Activated T-helper 2 cell treated with anti-CD3 and anti-CD28 coated beads, Interferon-gamma antibody, Interleukin-2, Interleukin-4, amounts not matched to agents 10 μg/mL and 5 μg/mL and 100 μg/mL, durations not matched to agents 14 hours and 24 hours and 36 hours (primary cell): Measurements from ENCODE around the gene SFTA2. TPM values are rescaled to one million over a fixed set of nuclear protein-coding genes. Genes with fewer than 3 reads are reported as not detected.
"Not testable (repeated sequence)": the region's sequence is repeated elsewhere in the genome, so short reads cannot be mapped to it uniquely, and the experiment has no call there.

Source experiments
- DNase-seq: peaks from one replicate; pipeline ENCODE4 v3.0.0; 2021; ENCODE audit warnings: low spot score
- H3K27ac Mint-ChIP-seq: one replicate; pipeline ENCODE4 v1.8.0; 2021; ENCODE audit warnings: mixed read lengths
- H3K27me3 Mint-ChIP-seq: one replicate; pipeline ENCODE4 v1.8.0; 2021; ENCODE audit warnings: low read depth, mixed read lengths
- H3K36me3 Mint-ChIP-seq: one replicate; pipeline ENCODE4 v1.8.0; 2021; ENCODE audit warnings: low read depth, mixed read lengths
- H3K4me1 Mint-ChIP-seq: one replicate; pipeline ENCODE4 v1.8.0; 2021; ENCODE audit warnings: low read depth, mixed read lengths
- H3K4me3 Mint-ChIP-seq: one replicate; pipeline ENCODE4 v1.8.0; 2021; ENCODE audit warnings: low read depth, mild to moderate bottlenecking, moderate library complexity, mixed read lengths
- H3K9me3 Mint-ChIP-seq: one replicate; pipeline ENCODE4 v1.8.0; 2021; ENCODE audit warnings: mixed read lengths
- intact Hi-C: fragments of 100-400 bp; cut with micrococcal nuclease; formaldehyde crosslinking; loops from one replicate; pipeline ENCODE4 v1.15.1; 2023
- total RNA-seq: library from RNA; stranded (reverse); gene quantifications from 2 replicates; pipeline ENCODE4 v1.2.3, GENCODE V29; 2022

SFTA2 gene
- total RNA-seq, 1 donor from 2014 or later = not detected

DNA sequence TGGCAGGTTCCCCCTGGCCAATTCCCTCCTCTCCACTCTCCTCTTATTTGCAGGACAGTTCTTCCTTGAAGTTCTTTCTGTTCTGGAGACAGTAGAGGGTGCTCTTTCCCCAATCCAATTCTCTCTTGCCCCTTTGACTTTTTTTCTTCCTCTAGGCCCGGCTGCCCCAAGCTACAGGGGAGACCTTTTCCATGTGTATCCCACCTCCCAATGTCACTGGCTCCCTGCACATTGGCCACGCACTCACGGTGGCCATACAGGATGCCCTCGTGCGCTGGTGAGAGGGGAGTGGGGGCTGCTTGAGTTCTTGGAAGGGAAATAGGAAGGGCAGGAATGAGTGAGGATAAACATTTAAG lies 16.4 kb downstream of the SFTA2 start:
- DNase-seq = no peak
- H3K4me1 Mint-ChIP-seq = peaks cover 16% of the 10 kb centered on the region
- peak overlapping the region; percentile 28 for H3K27ac Mint-ChIP-seq
- H3K36me3 Mint-ChIP-seq = peaks cover 70% of the 10 kb centered on the region
- peak overlapping the region; percentile 97 for H3K4me3 Mint-ChIP-seq
- intact Hi-C loops = loop anchor here (2.0 kb wide), 2 partner anchors 163 to 171 kb away; no protein-coding TSS in a partner anchor
- H3K27me3 Mint-ChIP-seq = no peaks in the 10 kb centered on the region
- no peaks in the 10 kb centered on the region for H3K9me3 Mint-ChIP-seq

DNA sequence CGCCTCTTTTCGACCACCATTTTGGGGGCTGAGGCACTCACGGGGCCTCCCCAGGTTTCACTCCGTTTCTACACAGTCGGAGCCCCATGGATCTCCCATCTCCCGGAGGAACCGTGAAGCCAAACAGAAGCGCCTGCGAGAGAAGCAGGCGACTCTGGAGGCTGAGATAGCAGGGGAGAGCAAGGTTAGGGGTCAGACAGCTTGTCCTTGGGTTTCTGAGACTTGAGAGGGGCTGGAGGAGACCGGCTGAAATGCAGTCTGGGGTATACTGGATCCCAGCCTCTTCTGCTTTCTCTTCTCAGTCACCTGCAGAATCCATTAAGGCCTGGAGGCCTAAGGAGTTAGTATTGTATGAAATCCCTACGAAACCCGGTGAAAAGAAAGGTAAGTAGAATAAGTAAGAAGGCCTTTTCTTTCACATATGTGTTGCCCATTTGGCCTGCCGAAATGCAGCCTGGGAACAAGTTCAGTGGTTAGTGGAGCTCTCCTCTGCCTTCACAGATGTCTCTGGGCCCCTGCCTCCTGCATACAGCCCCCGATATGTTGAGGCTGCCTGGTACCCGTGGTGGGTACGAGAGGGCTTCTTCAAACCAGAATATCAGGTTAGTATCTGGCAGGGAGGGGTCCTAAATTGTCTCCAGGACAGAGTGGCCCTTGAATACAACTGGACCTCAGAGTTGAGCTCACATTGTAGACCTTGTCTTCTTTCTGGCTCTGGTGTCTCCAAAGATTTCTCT lies 16.9 kb downstream of the SFTA2 start:
- Mint-ChIP-seq H3K27me3 (no peaks in the 10 kb centered on the region), H3K9me3 (no peaks in the 10 kb centered on the region), H3K27ac (peak overlapping the region; percentile 88), H3K36me3 (peaks cover 68% of the 10 kb centered on the region), H3K4me1 (peaks cover 16% of the 10 kb centered on the region), H3K4me3 (peak overlapping the region; percentile 97)
- DNase-seq = no peak
- intact Hi-C loops = loop anchor here (2.0 kb wide), 2 partner anchors 164 to 172 kb away; no protein-coding TSS in a partner anchor

DNA sequence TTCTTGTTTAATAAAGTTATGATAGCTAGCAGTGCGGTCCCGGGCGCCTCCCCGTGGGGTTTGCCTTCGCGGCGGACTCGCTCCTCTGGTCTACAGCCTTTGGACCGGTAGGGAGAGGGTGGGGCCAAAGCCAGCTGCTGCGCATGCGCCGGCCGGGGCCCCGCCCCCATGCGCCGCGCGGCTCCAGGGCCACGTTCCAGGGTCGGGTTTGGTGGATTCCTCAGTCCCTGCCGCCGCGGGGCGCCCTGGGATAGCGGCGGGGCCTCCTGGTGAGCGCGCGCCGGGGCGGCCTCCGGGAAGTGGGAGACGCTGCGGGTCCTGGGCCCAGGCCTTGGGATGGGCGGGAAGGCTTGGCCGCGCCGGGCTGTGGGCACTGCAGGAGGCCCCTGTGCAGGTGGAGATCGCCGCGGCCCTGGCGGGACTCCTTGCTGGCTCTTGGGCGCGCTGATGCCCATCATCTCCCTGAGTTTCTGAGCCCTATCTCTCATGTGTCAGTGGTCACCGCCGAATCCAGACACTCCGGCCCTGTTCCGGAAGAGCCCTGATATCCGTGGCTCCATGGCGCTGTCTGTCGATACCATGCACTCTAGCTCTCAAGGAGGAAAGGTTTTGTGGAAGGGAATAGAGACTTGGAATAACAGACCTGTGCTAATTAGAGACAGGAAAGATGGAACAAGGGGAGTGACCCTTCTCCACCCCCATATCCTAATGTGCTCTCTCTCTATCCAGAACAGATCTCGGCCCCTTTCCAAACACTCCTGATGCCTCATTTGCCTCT lies 17.7 kb downstream of the SFTA2 start, which contains the start of gene VARS2:
VARS2 (plus strand) TSS at position 163 of the 778 bp plus-strand sequence; CDS start at position 762, 599 bp downstream.
- Mint-ChIP-seq H3K36me3 (peaks cover 65% of the 10 kb centered on the region), H3K27me3 (no peaks in the 10 kb centered on the region), H3K27ac (peak within 1 kb of the TSS; percentile 88), H3K4me1 (peaks cover 16% of the 10 kb centered on the region), H3K9me3 (no peaks in the 10 kb centered on the region), H3K4me3 (peak within 1 kb of the TSS; percentile 97)
- DNase-seq = peak; percentile 87
- intact Hi-C loops = loop anchor here (2.0 kb wide), 2 partner anchors 165 to 173 kb away; no protein-coding TSS in a partner anchor

DNA sequence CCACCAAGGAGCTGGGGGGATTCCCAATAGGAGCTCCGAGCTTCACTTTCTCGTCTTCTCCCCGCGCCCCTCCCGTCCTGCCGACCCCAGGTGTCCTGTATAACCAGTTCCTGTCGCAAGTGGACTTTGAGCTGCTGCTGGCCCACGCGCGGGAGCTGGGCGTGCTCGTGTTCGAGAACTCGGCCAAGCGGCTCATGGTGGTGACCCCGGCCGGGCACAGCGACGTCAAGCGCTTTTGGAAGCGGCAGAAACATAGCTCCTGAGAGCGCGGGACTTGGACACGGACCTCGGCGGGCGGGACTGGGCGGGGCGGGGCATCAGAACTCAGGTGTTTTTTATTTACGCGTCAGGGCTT lies 18.3 kb downstream of the SFTA2 start:
- H3K36me3 Mint-ChIP-seq = peaks cover 66% of the 10 kb centered on the region
- no peaks in the 10 kb centered on the region for H3K27me3 Mint-ChIP-seq
- H3K4me3 Mint-ChIP-seq = peak overlapping the region; percentile 97
- intact Hi-C loops = loop anchor here (2.0 kb wide), 2 partner anchors 165 to 173 kb away; no protein-coding TSS in a partner anchor
- peaks cover 20% of the 10 kb centered on the region for H3K4me1 Mint-ChIP-seq
- no peaks in the 10 kb centered on the region for H3K9me3 Mint-ChIP-seq
- no peak overlapping the region for H3K27ac Mint-ChIP-seq
- no peak for DNase-seq

DNA sequence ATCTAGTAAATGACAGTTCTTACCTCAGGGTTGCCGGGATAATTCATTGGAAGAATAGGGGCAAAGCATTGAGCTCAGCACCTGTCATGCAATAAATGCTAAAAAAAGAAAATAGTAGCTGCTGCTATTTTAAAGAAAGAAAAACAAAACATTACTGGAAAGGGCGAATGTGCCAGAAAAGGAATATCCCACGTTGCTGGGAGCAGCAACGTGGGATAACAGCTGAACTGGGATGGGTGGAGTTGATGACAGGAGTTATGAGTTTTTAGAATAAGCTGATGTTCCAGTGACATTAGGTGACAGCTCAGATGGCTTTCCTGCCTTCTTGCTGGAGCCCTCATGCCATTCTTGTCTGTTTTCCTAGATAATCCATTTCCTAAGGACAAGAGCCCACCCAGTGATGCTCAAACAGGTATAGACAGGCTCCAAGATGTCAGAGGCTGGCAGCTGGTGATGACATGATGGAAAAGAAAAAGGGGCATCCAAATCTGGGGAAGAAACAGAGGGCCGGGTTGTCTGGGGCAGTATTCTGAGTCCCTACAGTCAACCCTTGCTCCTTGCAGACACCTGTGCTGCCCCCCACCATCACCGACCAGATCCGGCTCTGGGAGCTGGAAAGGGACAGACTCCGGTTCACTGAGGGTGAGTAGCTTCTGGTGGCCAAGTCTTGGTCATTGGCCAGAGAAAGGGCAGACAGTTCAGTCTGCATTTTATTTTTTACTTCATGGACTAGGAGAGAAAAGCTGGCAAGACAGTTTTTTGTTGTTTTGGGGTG lies 19.0 kb downstream of the SFTA2 start:
- Mint-ChIP-seq H3K9me3 (no peaks in the 10 kb centered on the region), H3K4me1 (peaks cover 25% of the 10 kb centered on the region), H3K27ac (no peak overlapping the region), H3K36me3 (peaks cover 62% of the 10 kb centered on the region), H3K27me3 (no peaks in the 10 kb centered on the region), H3K4me3 (peak overlapping the region; percentile 97)
- intact Hi-C loops = no loop called here
- no peak for DNase-seq

DNA sequence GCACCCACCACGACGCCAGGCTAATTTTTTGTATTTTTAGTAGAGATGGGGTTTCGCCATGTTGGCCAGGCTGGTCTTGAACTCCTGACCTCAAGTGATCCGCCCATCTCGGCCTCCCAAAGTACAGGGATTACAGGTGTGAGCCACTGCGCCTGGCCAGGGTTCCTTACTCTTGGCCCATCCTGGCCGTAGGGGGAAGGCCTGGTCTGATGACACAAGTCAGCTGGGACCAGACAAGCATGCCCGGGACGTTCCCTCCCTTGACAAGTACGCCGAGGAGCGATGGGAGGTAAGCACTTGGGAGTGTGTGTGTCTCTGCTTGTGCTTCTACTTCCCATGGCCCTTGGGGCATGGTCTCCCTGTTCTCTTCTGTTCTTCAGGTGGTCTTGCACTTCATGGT lies 21.5 kb downstream of the SFTA2 start:
- H3K9me3 Mint-ChIP-seq, H3K27ac Mint-ChIP-seq, H3K4me3 Mint-ChIP-seq, DNase-seq, intact Hi-C loops, H3K27me3 Mint-ChIP-seq: not testable (repeated sequence)
- peaks cover 18% of the 10 kb centered on the region for H3K4me1 Mint-ChIP-seq
- H3K36me3 Mint-ChIP-seq = peaks cover 47% of the 10 kb centered on the region

DNA sequence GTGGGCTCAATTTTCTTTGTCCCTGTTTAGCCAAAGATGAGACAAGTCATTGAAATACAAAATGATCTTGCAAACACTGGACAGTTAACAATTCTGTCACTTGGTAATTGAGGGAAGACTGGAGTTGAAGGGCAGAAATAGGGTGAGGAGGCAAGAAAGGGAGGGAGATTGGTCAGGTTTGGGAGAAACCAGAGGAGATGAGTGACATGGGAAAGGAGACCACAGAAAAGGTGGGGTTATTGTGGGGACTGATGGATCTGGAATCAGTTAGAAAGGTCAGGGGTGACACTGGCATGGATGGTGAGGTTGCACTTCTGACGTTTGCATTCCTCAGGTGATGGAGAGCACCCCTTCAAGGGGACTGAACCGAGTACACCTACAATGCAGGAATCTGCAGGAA lies 23.3 kb downstream of the SFTA2 start:
- Mint-ChIP-seq H3K27me3 (no peaks in the 10 kb centered on the region), H3K4me1 (peaks cover 17% of the 10 kb centered on the region), H3K4me3 (peak overlapping the region; percentile 99), H3K27ac (peak overlapping the region; percentile 81), H3K9me3 (no peaks in the 10 kb centered on the region), H3K36me3 (peaks cover 42% of the 10 kb centered on the region)
- intact Hi-C loops = no loop called here
- no peak for DNase-seq

DNA sequence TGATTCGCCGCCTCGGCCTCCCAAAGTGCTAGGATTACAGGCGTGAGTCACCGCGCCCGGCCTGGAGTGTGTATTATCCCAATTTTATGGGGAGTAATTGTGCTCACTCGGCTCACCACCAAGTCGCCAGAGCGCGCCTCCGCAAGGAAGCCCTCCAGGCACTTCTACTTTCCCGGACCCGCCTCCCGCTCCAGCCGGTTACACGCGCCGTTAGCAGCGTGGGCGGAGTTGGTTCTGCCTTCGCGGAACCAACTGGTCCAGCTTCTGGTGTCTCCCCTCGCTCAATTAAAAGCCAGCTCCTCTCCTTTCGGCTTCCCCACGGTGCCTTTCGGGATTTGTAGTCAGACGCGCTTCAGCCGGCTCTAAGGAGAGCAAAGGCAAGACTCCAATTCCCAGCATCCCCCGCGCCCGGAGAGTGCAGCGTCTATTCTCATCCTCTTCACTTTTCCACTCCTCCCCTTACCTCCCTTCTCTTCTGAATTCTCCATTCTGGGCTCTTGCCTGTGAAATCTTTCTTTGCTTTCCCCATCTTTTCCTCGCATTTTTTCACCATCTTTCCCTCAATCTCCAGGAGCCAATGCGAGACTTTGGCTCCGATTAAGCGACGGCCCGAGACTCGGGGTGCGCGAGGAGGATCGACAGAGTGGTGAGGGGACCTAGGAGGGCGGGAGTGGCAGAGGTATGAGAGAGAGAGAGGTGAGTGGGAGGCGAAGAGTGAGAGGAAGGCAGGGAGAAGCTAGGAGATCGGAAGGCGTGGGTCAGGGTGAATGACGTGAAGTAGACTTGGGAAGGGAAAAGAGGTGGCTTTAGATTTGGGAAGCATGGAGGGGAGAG lies 24.0 kb downstream of the SFTA2 start, which contains the start of gene GTF2H4:
GTF2H4 (plus strand) TSS at position 450 of the 834 bp plus-strand sequence.
- H3K27me3 Mint-ChIP-seq = no peaks in the 10 kb centered on the region
- peaks cover 12% of the 10 kb centered on the region for H3K4me1 Mint-ChIP-seq
- no peaks in the 10 kb centered on the region for H3K9me3 Mint-ChIP-seq
- peak; percentile 92 for DNase-seq
- intact Hi-C loops = no loop called here
- peaks cover 34% of the 10 kb centered on the region for H3K36me3 Mint-ChIP-seq
- H3K27ac Mint-ChIP-seq = peak within 1 kb of the TSS; percentile 81
- H3K4me3 Mint-ChIP-seq = peak within 1 kb of the TSS; percentile 99

DNA sequence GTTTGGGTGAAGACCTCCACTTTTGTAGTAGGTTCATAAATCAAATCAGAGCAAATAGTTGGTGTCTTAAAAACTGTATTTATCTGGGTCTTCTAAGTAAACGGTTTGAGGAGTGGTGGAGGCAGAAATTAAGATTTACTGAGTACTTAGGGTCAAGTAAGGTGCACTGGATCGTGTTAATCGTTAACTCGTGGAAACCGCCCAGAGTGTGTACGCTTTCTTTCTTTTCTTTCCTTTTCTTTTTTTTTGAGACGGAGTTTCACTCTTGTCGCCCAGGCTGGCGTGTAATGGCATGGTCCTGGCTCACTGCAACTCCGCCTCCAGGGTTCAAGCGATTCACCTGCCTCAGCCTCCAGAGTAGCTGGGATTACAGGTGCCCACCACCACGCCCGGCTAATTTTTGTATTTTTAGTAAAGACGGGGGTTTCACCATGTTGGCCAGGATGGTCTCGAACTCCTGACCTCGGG lies 24.6 kb downstream of the SFTA2 start:
- H3K27ac Mint-ChIP-seq, H3K9me3 Mint-ChIP-seq, DNase-seq, H3K27me3 Mint-ChIP-seq, intact Hi-C loops: not testable (repeated sequence)
- peaks cover 13% of the 10 kb centered on the region for H3K4me1 Mint-ChIP-seq
- H3K4me3 Mint-ChIP-seq = peak overlapping the region; percentile 99
- peaks cover 28% of the 10 kb centered on the region for H3K36me3 Mint-ChIP-seq

DNA sequence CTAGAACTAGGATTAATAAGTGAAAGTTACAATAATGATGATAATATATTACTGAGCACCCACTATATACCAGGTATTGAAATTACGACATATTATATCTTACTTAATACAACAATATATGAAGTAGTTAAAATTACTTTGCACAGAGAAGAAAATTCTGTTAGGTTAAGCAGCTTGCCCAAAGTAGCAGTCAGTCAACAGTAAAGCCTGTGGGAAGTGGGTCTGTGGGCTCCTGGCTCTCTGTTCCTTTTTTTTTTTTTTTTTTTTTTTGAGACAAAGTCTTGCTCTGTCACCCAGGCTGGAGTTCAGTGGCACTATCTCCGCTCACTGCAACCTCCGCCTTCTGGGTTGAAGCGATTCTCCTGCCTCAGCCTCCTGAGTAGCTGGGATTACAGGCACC lies 28.7 kb downstream of the SFTA2 start:
- no peaks in the 10 kb centered on the region for H3K9me3 Mint-ChIP-seq
- no peak overlapping the region for H3K27ac Mint-ChIP-seq
- intact Hi-C loops = no loop called here

DNA sequence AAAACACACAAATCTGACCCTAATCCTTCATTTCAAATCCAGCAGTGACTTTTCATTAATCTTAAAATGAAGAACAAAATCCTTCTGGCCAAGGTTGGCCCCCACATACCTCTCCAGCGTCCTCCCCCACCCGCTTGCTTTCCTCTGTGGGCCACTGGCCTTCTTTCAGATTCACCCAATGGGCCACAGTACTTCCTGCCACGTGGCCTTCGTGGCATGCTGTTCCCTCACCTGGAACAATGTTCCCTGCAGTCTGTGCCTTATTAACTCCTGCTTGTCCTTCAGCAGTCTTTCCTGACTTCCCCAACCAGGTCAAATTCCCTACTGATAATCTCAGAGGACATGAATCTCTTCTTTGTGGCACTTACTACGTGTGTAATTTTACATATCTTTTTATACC lies 29.3 kb downstream of the SFTA2 start:
- no peak for DNase-seq
- H3K4me3 Mint-ChIP-seq = no peak overlapping the region
- no peaks in the 10 kb centered on the region for H3K36me3 Mint-ChIP-seq
- peaks cover 4% of the 10 kb centered on the region for H3K4me1 Mint-ChIP-seq
- no peaks in the 10 kb centered on the region for H3K27me3 Mint-ChIP-seq
- no peaks in the 10 kb centered on the region for H3K9me3 Mint-ChIP-seq
- intact Hi-C loops = no loop called here
- no peak overlapping the region for H3K27ac Mint-ChIP-seq

More for the DNA sequence above, 28.7 kb downstream of the SFTA2 start:
- Mint-ChIP-seq H3K4me1 (peaks cover 4% of the 10 kb centered on the region), H3K27me3 (no peaks in the 10 kb centered on the region), H3K36me3 (no peaks in the 10 kb centered on the region), H3K4me3 (no peak overlapping the region)
- no peak for DNase-seq

DNA sequence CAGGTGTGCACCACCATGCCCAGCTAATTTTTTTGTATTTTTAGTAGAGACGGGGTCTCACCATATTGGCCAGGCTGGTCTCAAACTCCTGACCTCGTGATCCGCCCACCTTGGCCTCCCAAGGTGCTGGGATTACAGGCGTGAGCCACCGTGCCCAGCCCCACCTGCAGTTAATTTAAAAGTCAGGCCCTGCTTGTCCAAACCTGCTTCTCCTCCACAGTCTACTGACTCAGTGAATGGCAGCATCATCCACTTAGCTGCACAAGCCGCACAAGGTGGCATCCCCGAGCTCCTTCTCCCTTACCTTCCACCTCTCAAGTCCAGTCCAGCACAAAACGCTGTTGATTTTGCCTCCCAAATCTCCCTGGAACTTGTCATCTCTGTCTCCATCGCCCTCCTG lies 29.8 kb downstream of the SFTA2 start:
- H3K27me3 Mint-ChIP-seq, H3K9me3 Mint-ChIP-seq, H3K4me3 Mint-ChIP-seq, H3K27ac Mint-ChIP-seq, H3K4me1 Mint-ChIP-seq, H3K36me3 Mint-ChIP-seq, intact Hi-C loops, DNase-seq: not testable (repeated sequence)
